H1 (cell line): ENCODE measurements around the gene SHH. TPM values are rescaled to one million over a fixed set of nuclear protein-coding genes. Genes with fewer than 3 reads are reported as not detected.

Experiments
- BACH1 ChIP-seq: IDR thresholded peaks from 2 replicates; pipeline ENCODE4 v1.6.1; 2012; ENCODE audit warnings: low read length, improper control_type of control experiment
- CBX5 ChIP-seq: fragments of 300-800, 300-1000 bp; sonication (generic); IDR thresholded peaks from 2 replicates; pipeline ENCODE4 v1.7.1; 2016; ENCODE audit warnings: antibody characterized with exemption, low read length, low read depth
- EGR1 ChIP-seq: IDR thresholded peaks from 2 replicates; pipeline ENCODE4 v1.6.1; 2011; ENCODE audit warnings: low read depth, low read length, borderline replicate concordance
- GABPA ChIP-seq: IDR thresholded peaks from 2 replicates; pipeline ENCODE4 v1.6.1; 2011; ENCODE audit warnings: mild to moderate bottlenecking, low read length, moderate library complexity, borderline replicate concordance; ENCODE audit not compliant: insufficient read depth
- JUN ChIP-seq: IDR thresholded peaks from 2 replicates; pipeline ENCODE4 v1.6.1; 2011; ENCODE audit warnings: low read depth, mild to moderate bottlenecking, improper control_type of control experiment, low read length
- JUND ChIP-seq: IDR thresholded peaks from 2 replicates; pipeline ENCODE4 v1.6.1; 2011; ENCODE audit warnings: mild to moderate bottlenecking, improper control_type of control experiment, low read length
- KDM1A ChIP-seq: fragments of 200-600, 300-600 bp; sonication (generic); IDR thresholded peaks from 2 replicates; pipeline ENCODE4 v1.7.1; 2016; ENCODE audit warnings: mild to moderate bottlenecking, low read length, borderline replicate concordance
- KDM5A ChIP-seq: fragments of 200-600 bp; IDR thresholded peaks from 2 replicates; pipeline ENCODE4 v1.7.1; 2012; ENCODE audit warnings: mild to moderate bottlenecking, low read length, inconsistent platforms, mixed read lengths
- PHF8 ChIP-seq: fragments of 200-600 bp; sonication (generic); conservative IDR thresholded peaks from 2 replicates; pipeline ENCODE4 v1.7.1; 2012; ENCODE audit warnings: low read depth, mild to moderate bottlenecking, inconsistent platforms, low read length, moderate library complexity
- POLR2A ChIP-seq, 2 experiments: IDR thresholded peaks; 1 replicate in 1 of 2; 2 replicates in 1 of 2; pipeline ENCODE4 v1.6.1; 2011; ENCODE audit warnings: low read depth in 2 of 2, low read length in 2 of 2, mild to moderate bottlenecking in 2 of 2; ENCODE audit errors: control extremely low read depth in 1 of 2
- POLR2AphosphoS5 ChIP-seq: IDR thresholded peaks from 2 replicates; pipeline ENCODE4 v1.6.1; 2011; ENCODE audit warnings: low read depth, low read length
- RAD21 ChIP-seq, 2 experiments: IDR thresholded peaks in 1 of 2; conservative IDR thresholded peaks in 1 of 2; 2 replicates each; pipeline ENCODE4 v1.6.1; 2011; ENCODE audit warnings: low read depth in 2 of 2, low read length in 2 of 2, improper control_type of control experiment in 1 of 2, inconsistent platforms in 1 of 2, mild to moderate bottlenecking in 1 of 2, moderate library complexity in 1 of 2
- RFX5 ChIP-seq: IDR thresholded peaks from 2 replicates; pipeline ENCODE4 v1.6.1; 2011; ENCODE audit warnings: low read depth, low read length, improper control_type of control experiment, borderline replicate concordance
- SAP30 ChIP-seq: fragments of 300-600 bp; sonication (generic); IDR thresholded peaks from 2 replicates; pipeline ENCODE4 v1.7.1; 2012; ENCODE audit warnings: low read length, moderate library complexity, mild to moderate bottlenecking, inconsistent platforms; ENCODE audit not compliant: insufficient read depth, insufficient replicate concordance
- SIN3A ChIP-seq, 2 experiments: IDR thresholded peaks in 1 of 2; conservative IDR thresholded peaks in 1 of 2; 2 replicates each; pipeline ENCODE4 v1.6.1; 2011 to 2012; ENCODE audit warnings: low read length in 2 of 2, improper control_type of control experiment in 1 of 2, low read depth in 1 of 2, mild to moderate bottlenecking in 1 of 2
- SIX5 ChIP-seq: IDR thresholded peaks from 2 replicates; pipeline ENCODE4 v1.6.1; 2011; ENCODE audit warnings: mild to moderate bottlenecking, low read depth, low read length
- SP1 ChIP-seq: IDR thresholded peaks from 2 replicates; pipeline ENCODE4 v1.6.1; 2011; ENCODE audit warnings: low read depth, low read length
- SP2 ChIP-seq: IDR thresholded peaks from 2 replicates; pipeline ENCODE4 v1.6.1; 2012; ENCODE audit warnings: mild to moderate bottlenecking, low read length, inconsistent platforms
- SRF ChIP-seq: IDR thresholded peaks from 2 replicates; pipeline ENCODE4 v1.6.1; 2011; ENCODE audit warnings: mild to moderate bottlenecking, low read depth, low read length, moderate library complexity
- SUZ12 ChIP-seq: fragments of 200-600 bp; sonication (generic); IDR thresholded peaks from 2 replicates; pipeline ENCODE4 v1.6.1; 2012; ENCODE audit warnings: mild to moderate bottlenecking, inconsistent platforms, low read length, moderate library complexity, mixed read lengths
- TAF1 ChIP-seq: IDR thresholded peaks from 2 replicates; pipeline ENCODE4 v1.6.1; 2011; ENCODE audit warnings: mild to moderate bottlenecking, low read depth, low read length
- TBP ChIP-seq: IDR thresholded peaks from 2 replicates; pipeline ENCODE4 v1.6.1; 2011; ENCODE audit warnings: low read depth, low read length, improper control_type of control experiment
- TEAD4 ChIP-seq: IDR thresholded peaks from 2 replicates; pipeline ENCODE4 v1.6.1; 2012; ENCODE audit warnings: low read depth, low read length, inconsistent platforms, mixed read lengths
- polyA plus RNA-seq, 7 experiments: library from polyadenylated mRNA; depleted of rRNA in 3 of 7; stranded (reverse) in 5 of 7; unstranded in 2 of 7; fragments of >200 nt in 5 of 7; fragments of 200-250 nt in 2 of 7; gene quantifications; 1 replicate in 5 of 7; 2 replicates in 1 of 7; 4 replicates in 1 of 7; pipeline versions ENCODE4 v1.2.1 to v1.2.3, GENCODE V29; 2011 to 2013; ENCODE audit warnings: missing spikeins in 2 of 7, mixed read lengths in 2 of 7
- total RNA-seq: library from RNA; stranded (reverse); fragmentation: NEBNext Ultra II Directional; extraction: Animal tissue kit (Norgen Biotek cat#: 25700); gene quantifications from 2 replicates; pipeline ENCODE4 v1.2.1, GENCODE V29; 2021
- TF ChIP-seq, protein P1 (sequence below): IDR thresholded peaks from 2 replicates; pipeline ENCODE4 v1.6.1; 2011; ENCODE audit warnings: low read length, improper control_type of control experiment
- TF ChIP-seq, protein P2 (sequence below): IDR thresholded peaks from 2 replicates; pipeline ENCODE4 v1.6.1; 2012; ENCODE audit warnings: inconsistent platforms

Gene SHH
- total and polyA plus RNA-seq, 2 of the 8 experiments (the other 6 are each of a cell fraction or from before 2014, with no cell fraction given): not detected

DNA sequence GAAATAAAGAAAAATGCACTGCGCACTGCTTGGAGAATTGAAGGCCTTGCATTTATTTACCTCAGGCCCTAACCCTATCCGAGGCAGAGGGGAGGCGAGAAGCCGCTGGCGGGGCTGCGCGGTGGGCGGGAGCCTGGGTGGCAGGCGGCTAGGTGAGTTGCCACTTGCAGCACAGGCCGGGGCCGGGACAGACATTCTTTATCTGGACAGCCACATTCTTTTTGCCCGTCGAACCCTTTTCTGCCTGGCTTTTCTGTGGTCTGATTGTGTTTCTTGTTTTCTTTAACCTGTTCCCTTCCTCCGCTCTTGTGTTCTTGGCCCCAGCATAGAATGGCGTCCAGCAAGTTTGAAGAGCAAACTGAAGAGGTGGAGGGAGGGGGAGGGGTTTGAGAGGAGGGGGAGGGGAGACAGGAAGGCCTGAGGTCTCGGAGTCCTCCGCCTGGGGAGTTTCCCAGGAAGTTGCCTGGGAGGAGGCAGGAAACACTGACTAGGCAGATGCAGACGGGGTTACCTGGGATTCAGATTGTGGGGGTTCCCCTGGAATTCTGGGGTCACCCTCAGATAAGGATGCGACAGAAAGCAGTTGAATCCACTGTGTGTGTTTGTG, 5.1 kb downstream of the SHH start (continued):
- TF ChIP-seq CBX5: no peak
- TF ChIP-seq JUN: no peak
- TF ChIP-seq TAF1: no peak
- no peak for TF ChIP-seq KDM5A
- TF ChIP-seq SP1: no peak
- no peak for TF ChIP-seq JUND
- no peak for TF ChIP-seq TBP
- TF ChIP-seq, protein P1, sequence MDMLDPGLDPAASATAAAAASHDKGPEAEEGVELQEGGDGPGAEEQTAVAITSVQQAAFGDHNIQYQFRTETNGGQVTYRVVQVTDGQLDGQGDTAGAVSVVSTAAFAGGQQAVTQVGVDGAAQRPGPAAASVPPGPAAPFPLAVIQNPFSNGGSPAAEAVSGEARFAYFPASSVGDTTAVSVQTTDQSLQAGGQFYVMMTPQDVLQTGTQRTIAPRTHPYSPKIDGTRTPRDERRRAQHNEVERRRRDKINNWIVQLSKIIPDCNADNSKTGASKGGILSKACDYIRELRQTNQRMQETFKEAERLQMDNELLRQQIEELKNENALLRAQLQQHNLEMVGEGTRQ: no peak
- TF ChIP-seq, protein P2, sequence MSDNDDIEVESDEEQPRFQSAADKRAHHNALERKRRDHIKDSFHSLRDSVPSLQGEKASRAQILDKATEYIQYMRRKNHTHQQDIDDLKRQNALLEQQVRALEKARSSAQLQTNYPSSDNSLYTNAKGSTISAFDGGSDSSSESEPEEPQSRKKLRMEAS: peak; percentile 28; the same call in 1 of the 2 replicates
- no peak for TF ChIP-seq RFX5
- no peak for TF ChIP-seq SIX5
- no peak for TF ChIP-seq SP2
- TF ChIP-seq KDM1A: peak; percentile 57; the same call in 1 of the 2 replicates
- TF ChIP-seq SIN3A (conservative IDR thresholded peaks at IDR 0.05 in 1 of 2, IDR thresholded peaks at IDR 0.05 in 1 of 2; ENCODE audit: low read depth in 1 of 2, low read length in 2 of 2): no peak
- 0 out of 2 replicates have a peak, but pooled peaks have one; percentile 7 for TF ChIP-seq BACH1
- no peak for TF ChIP-seq SAP30
- no peak for TF ChIP-seq GABPA
- TF ChIP-seq SRF: no peak
- TF ChIP-seq SUZ12: no peak; the same call in 1 of the 2 replicates
- no peak for TF ChIP-seq POLR2AphosphoS5
- no peak for TF ChIP-seq PHF8
- no peak for TF ChIP-seq RAD21 (IDR thresholded peaks at IDR 0.05 in 1 of 2, conservative IDR thresholded peaks at IDR 0.05 in 1 of 2; ENCODE audit: low read depth in 2 of 2, low read length in 2 of 2)
- no peak for TF ChIP-seq EGR1
- TF ChIP-seq POLR2A (IDR thresholded peaks at IDR 0.05; ENCODE audit: control extremely low read depth in 1 of 2, low read depth in 2 of 2, low read length in 2 of 2): no peak
- TF ChIP-seq TEAD4: no peak
